Osteocyte (in vitro differentiated cells): Measurements from ENCODE around the gene EXD2. TPM values are rescaled to one million over a fixed set of nuclear protein-coding genes. Genes with fewer than 3 reads are reported as not detected.
A peak's percentile ranks its signal among the peaks of the same experiment; 100 is the strongest.

Experiments
- DNase-seq: peaks from one replicate; pipeline ENCODE4 v3.0.0; 2021; ENCODE audit warnings: mixed read lengths; ENCODE audit not compliant: unreplicated experiment; ENCODE audit errors: extremely low spot score
- H3K27ac Mint-ChIP-seq: one replicate; pipeline ENCODE4 v1.8.0; 2021; ENCODE audit warnings: mild to moderate bottlenecking, mixed read lengths; ENCODE audit not compliant: unreplicated experiment
- H3K27me3 Mint-ChIP-seq: one replicate; pipeline ENCODE4 v1.8.0; 2021; ENCODE audit warnings: mixed read lengths; ENCODE audit not compliant: unreplicated experiment
- H3K36me3 Mint-ChIP-seq: one replicate; pipeline ENCODE4 v1.8.0; 2021; ENCODE audit warnings: mixed read lengths; ENCODE audit not compliant: unreplicated experiment
- H3K4me1 Mint-ChIP-seq: one replicate; pipeline ENCODE4 v1.8.0; 2021; ENCODE audit warnings: mixed read lengths; ENCODE audit not compliant: unreplicated experiment
- H3K4me3 Mint-ChIP-seq: one replicate; pipeline ENCODE4 v1.8.0; 2021; ENCODE audit warnings: mild to moderate bottlenecking, moderate library complexity, mixed read lengths; ENCODE audit not compliant: unreplicated experiment
- H3K9me3 Mint-ChIP-seq: one replicate; pipeline ENCODE4 v1.8.0; 2021; ENCODE audit warnings: mixed read lengths; ENCODE audit not compliant: unreplicated experiment
- total RNA-seq: library from RNA; stranded (reverse); gene quantifications from 2 replicates; pipeline ENCODE4 v1.2.1, GENCODE V29; 2021
- TF ChIP-seq, protein P1 (sequence below): fragments of 200-600 bp; sonication (generic); IDR thresholded peaks from 2 replicates; pipeline ENCODE4 v1.5.0; 2021; ENCODE audit warnings: antibody characterized with exemption, mild to moderate bottlenecking, moderate library complexity

The EXD2 gene
- total RNA-seq, 1 donor from 2014 or later: 32.9 TPM

DNA sequence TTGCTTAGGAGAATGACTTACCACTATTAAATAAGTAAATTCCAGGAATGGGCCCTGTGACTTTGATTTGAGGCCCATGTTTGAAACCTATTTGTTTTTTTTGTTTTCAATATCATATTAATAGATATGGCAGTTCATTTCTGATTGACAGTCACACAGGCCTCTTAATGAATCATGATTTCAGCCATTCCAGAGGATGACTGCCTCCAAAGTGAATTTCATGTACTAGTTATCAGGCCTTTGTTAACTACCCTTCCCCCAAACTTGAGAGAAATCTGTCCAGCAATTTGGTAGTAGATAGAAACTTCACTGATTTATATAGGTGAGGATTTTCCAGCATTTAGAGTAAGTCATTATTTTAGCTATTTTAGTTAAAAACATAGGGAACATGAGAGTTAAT, 42.8 kb downstream of the EXD2 start:
- Mint-ChIP-seq H3K9me3 (no peaks in the 10 kb centered on the region), H3K36me3 (peaks cover 55% of the 10 kb centered on the region), H3K4me3 (no peak overlapping the region), H3K4me1 (no peaks in the 10 kb centered on the region), H3K27ac (no peak overlapping the region), H3K27me3 (no peaks in the 10 kb centered on the region)
- TF ChIP-seq, protein P1, sequence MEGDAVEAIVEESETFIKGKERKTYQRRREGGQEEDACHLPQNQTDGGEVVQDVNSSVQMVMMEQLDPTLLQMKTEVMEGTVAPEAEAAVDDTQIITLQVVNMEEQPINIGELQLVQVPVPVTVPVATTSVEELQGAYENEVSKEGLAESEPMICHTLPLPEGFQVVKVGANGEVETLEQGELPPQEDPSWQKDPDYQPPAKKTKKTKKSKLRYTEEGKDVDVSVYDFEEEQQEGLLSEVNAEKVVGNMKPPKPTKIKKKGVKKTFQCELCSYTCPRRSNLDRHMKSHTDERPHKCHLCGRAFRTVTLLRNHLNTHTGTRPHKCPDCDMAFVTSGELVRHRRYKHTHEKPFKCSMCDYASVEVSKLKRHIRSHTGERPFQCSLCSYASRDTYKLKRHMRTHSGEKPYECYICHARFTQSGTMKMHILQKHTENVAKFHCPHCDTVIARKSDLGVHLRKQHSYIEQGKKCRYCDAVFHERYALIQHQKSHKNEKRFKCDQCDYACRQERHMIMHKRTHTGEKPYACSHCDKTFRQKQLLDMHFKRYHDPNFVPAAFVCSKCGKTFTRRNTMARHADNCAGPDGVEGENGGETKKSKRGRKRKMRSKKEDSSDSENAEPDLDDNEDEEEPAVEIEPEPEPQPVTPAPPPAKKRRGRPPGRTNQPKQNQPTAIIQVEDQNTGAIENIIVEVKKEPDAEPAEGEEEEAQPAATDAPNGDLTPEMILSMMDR: no peak
- no peak for DNase-seq

DNA sequence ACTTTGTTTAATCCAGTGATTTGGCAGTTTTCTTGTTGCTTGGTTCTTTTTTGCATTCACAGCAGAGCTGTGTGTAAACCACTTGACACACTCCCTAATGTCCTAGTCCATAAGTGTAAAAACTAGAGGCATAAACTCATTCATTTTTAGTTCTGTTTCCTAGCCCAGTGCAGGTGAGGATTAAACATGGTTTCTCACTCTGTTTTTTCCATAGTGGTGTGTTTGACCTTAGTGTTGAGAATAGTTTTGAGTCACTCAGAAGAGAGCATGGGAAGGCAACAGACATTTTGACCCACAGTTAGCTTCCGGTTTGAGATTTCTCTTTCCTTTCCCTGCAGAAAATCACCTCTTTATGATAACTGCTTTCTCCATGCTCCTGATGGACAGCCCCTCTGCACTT, 44.4 kb downstream of the EXD2 start:
- TF ChIP-seq, protein P1: no peak
- Mint-ChIP-seq H3K4me1 (no peaks in the 10 kb centered on the region), H3K27ac (no peak overlapping the region), H3K27me3 (no peaks in the 10 kb centered on the region), H3K36me3 (peaks cover 51% of the 10 kb centered on the region), H3K9me3 (no peaks in the 10 kb centered on the region), H3K4me3 (no peak overlapping the region)
- DNase-seq: no peak

DNA sequence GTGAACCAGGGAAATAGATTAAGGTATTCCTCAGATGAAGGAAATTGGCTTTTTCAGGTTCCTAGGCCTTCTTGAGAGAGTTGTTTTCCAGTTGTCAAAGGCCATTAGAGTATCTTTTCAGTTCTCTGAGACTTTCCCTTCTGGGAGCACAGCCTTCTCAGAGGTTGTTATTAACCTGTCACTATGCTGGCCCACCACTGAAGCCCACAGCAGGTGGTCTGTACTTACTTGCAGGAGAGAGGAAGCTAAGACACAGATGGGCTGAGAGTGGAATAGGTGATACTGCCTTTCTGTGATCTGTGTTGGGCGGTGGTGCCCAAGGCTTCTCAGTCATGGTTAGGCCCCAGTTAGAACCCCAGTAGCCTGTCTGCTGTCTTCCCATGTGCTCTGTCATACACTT, 45.8 kb downstream of the EXD2 start:
- TF ChIP-seq, protein P1: no peak
- Mint-ChIP-seq H3K36me3 (peaks cover 54% of the 10 kb centered on the region), H3K27ac (no peak overlapping the region), H3K4me1 (peaks cover 2% of the 10 kb centered on the region), H3K9me3 (no peaks in the 10 kb centered on the region), H3K27me3 (no peaks in the 10 kb centered on the region), H3K4me3 (no peak overlapping the region)
- no peak for DNase-seq

DNA sequence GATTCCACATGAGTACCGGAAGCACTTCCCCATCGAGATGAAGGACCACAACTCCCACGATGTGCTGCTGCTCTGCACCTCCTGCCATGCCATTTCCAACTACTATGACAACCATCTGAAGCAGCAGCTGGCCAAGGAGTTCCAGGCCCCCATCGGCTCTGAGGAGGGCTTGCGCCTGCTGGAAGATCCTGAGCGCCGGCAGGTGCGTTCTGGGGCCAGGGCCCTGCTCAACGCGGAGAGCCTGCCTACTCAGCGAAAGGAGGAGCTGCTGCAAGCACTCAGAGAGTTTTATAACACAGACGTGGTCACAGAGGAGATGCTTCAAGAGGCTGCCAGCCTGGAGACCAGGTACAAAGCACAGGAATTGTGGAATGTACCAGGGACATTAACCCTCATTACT, 46.3 kb downstream of the EXD2 start:
- H3K4me1 Mint-ChIP-seq: peaks cover 2% of the 10 kb centered on the region

DNA sequence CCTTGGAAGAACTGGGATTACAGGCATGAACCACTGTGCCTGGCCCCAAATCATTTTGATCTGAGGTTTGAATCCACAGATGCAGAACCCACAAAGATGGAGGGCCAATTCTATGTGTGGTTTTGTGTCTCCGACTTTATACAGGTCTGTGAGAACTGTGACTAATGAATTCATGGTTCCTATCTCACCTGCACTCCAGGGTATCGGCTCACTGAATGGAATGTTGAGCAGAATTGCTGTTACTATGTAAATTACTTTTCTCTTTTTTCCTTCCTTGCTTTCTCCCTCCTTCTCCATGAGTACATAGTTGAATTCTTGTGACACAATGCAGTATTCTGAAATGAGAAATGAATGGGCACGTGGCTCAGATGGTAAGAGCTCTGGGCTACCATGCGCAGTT, 47.6 kb downstream of the EXD2 start:
- peaks cover 4% of the 10 kb centered on the region for H3K4me1 Mint-ChIP-seq
- no peaks in the 10 kb centered on the region for H3K27me3 Mint-ChIP-seq
- H3K4me3 Mint-ChIP-seq: no peak overlapping the region
- peaks cover 47% of the 10 kb centered on the region for H3K36me3 Mint-ChIP-seq
- DNase-seq: no peak
- no peaks in the 10 kb centered on the region for H3K9me3 Mint-ChIP-seq
- TF ChIP-seq, protein P1: no peak
- peak overlapping the region; percentile 19 for H3K27ac Mint-ChIP-seq

More for the DNA sequence above, 46.3 kb downstream of the EXD2 start:
- no peaks in the 10 kb centered on the region for H3K27me3 Mint-ChIP-seq
- no peak for DNase-seq
- TF ChIP-seq, protein P1: no peak
- H3K4me3 Mint-ChIP-seq: no peak overlapping the region
- no peak overlapping the region for H3K27ac Mint-ChIP-seq
- H3K36me3 Mint-ChIP-seq: peaks cover 49% of the 10 kb centered on the region
- no peaks in the 10 kb centered on the region for H3K9me3 Mint-ChIP-seq
